Neural crest cell (in vitro differentiated cells): ENCODE data around the gene HMCN2. TPM values are rescaled to one million over a fixed set of nuclear protein-coding genes. Genes with fewer than 3 reads are reported as not detected.

Experiments
- DNase-seq: peaks from one replicate; pipeline ENCODE4 v3.0.0; 2021; ENCODE audit warnings: low read depth, mixed read lengths, low spot score
- H3K27ac Mint-ChIP-seq: one replicate; pipeline ENCODE4 v1.8.0; 2021; ENCODE audit warnings: mild to moderate bottlenecking, mixed read lengths; ENCODE audit not compliant: unreplicated experiment
- H3K27me3 Mint-ChIP-seq: 2 replicates; pipeline ENCODE4 v1.8.0; 2021; ENCODE audit warnings: low read depth, mild to moderate bottlenecking, mixed read lengths
- H3K36me3 Mint-ChIP-seq: 2 replicates; pipeline ENCODE4 v1.8.0; 2021; ENCODE audit warnings: low read depth, mild to moderate bottlenecking, mixed read lengths
- H3K4me1 Mint-ChIP-seq: 2 replicates; pipeline ENCODE4 v1.8.0; 2021; ENCODE audit warnings: mixed read lengths
- H3K4me3 Mint-ChIP-seq: one replicate; pipeline ENCODE4 v1.8.0; 2021; ENCODE audit warnings: mild to moderate bottlenecking, mixed read lengths
- H3K9me3 Mint-ChIP-seq: 2 replicates; pipeline ENCODE4 v1.8.0; 2021; ENCODE audit warnings: mixed read lengths
- CTCF ChIP-seq: fragments of 200-600 bp; sonication (generic); conservative IDR thresholded peaks from 2 replicates; pipeline ENCODE4 v1.5.0; 2021; ENCODE audit warnings: antibody characterized with exemption, mild to moderate bottlenecking
- total RNA-seq: library from RNA; stranded (reverse); gene quantifications from 2 replicates; pipeline ENCODE4 v1.2.1, GENCODE V29; 2021

The HMCN2 gene
- total RNA-seq, 1 donor from 2014 or later = not detected

GRCh38 chr9:130232899-130233586 is 32.5 kb upstream of the HMCN2 start:
- H3K27ac Mint-ChIP-seq = no peak overlapping the region
- H3K4me1 Mint-ChIP-seq = peaks cover 17% of the 10 kb centered on the region

GRCh38 chr9:130233587-130233945 is 32.0 kb upstream of the HMCN2 start:
- DNase-seq = no peak
- Mint-ChIP-seq H3K36me3 (peaks cover 14% of the 10 kb centered on the region), H3K9me3 (no peaks in the 10 kb centered on the region), H3K27ac (no peak overlapping the region), H3K4me1 (peaks cover 17% of the 10 kb centered on the region), H3K4me3 (no peak overlapping the region), H3K27me3 (no peaks in the 10 kb centered on the region)
- TF ChIP-seq CTCF = no peak

More at GRCh38 chr9:130232899-130233586, 32.5 kb upstream of the HMCN2 start:
- no peaks in the 10 kb centered on the region for H3K9me3 Mint-ChIP-seq
- H3K36me3 Mint-ChIP-seq = peaks cover 14% of the 10 kb centered on the region
- no peak overlapping the region for H3K4me3 Mint-ChIP-seq
- no peak for TF ChIP-seq CTCF
- H3K27me3 Mint-ChIP-seq = no peaks in the 10 kb centered on the region
- DNase-seq = no peak

GRCh38 chr9:130234340-130235260 is 31.0 kb upstream of the HMCN2 start:
- H3K36me3 Mint-ChIP-seq = peaks cover 12% of the 10 kb centered on the region
- H3K4me3 Mint-ChIP-seq = no peak overlapping the region
- H3K27ac Mint-ChIP-seq = no peak overlapping the region
- no peak for TF ChIP-seq CTCF
- no peaks in the 10 kb centered on the region for H3K9me3 Mint-ChIP-seq
- H3K4me1 Mint-ChIP-seq = peaks cover 17% of the 10 kb centered on the region
- no peak for DNase-seq
- no peaks in the 10 kb centered on the region for H3K27me3 Mint-ChIP-seq

DNA sequence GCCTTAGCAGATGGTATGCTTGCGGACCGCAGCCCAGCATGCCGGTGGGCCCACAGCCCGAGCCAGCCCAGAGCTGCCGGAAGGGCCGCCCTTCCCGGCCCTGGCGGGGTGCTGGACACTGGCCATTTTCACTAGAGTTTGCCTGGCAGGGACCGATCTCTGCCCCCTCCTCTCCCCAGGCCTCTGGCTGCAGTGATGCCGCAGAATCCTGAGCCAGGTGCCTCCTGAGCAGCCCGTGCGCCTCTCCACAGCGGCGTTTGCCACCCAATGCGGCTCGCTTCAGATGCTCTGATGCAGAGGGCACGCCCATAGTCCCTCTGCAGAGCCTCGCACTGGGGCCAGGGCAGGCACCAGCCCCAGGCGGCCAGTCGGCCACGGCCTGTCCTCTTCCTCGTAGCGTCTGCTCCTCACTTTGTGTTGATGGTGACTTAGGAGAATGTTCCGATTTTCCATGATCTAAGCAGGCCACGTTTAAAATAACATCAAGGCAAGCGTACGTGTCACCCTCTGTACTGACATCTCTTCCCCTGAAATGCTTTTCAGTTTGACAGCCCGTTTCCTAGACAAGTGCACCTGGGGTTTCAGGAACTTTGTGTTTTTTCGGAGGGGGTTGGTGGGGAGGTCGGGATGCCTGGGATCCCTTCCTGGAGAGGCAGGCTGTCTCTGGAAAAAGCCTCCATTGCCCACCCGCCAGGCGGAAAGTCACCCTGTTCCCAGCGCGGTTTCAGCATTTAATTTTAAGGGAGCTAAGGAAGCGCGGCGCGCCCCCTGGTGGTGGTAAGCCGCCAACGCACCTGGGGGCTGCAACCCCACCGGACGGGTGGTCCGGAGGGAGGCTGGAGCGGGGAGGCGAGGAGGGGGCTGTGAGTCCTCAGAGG is 29.8 kb upstream of the HMCN2 start:
- H3K4me3 Mint-ChIP-seq = no peak overlapping the region
- H3K36me3 Mint-ChIP-seq = peaks cover 6% of the 10 kb centered on the region
- no peaks in the 10 kb centered on the region for H3K9me3 Mint-ChIP-seq
- no peak overlapping the region for H3K27ac Mint-ChIP-seq
- H3K27me3 Mint-ChIP-seq = no peaks in the 10 kb centered on the region
- TF ChIP-seq CTCF = peak; percentile 99
- H3K4me1 Mint-ChIP-seq = peaks cover 22% of the 10 kb centered on the region
- peak; percentile 85 for DNase-seq

DNA sequence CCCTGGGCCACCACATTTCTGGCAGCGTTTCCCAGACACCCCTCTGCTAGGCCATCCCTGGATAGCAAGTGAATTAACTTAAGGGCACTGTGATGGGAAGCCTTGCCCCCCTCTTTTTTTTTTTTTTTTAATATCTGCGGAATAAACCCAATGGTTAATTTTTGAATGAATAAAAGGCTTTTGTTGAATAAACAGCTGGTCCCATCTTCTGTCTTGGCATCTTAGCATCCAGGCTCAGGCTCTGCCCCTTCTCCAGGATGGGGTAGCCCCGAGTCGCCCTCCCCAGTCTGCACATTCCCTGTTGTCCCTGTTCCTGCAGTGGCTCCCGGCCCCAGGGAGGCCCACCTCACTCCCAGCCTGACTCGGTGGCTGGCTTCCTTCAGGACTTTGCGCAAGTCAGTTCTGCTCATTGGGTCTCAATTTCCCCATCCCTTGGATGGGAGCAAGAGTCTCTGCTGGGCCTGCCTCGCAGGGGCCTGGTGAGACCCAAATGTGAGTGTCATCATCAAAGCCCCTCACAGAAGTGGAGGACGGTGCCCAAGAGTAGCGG is 29.0 kb upstream of the HMCN2 start:
- no peak for TF ChIP-seq CTCF
- H3K27me3 Mint-ChIP-seq = no peaks in the 10 kb centered on the region
- no peak for DNase-seq
- H3K4me3 Mint-ChIP-seq = no peak overlapping the region
- no peaks in the 10 kb centered on the region for H3K9me3 Mint-ChIP-seq
- no peak overlapping the region for H3K27ac Mint-ChIP-seq
- peaks cover 6% of the 10 kb centered on the region for H3K36me3 Mint-ChIP-seq
- peaks cover 25% of the 10 kb centered on the region for H3K4me1 Mint-ChIP-seq
